22Rv1 (cell line): ENCODE results near the gene DCXR.

Experiments
- ZFX ChIP-seq: fragments of 450-650 bp; IDR thresholded peaks from 2 replicates; pipeline ENCODE4 v1.6.1; 2017; ENCODE audit warnings: antibody characterized with exemption, borderline replicate concordance
- TF ChIP-seq, protein P1 (sequence below): fragments of 450-650 bp; IDR thresholded peaks from 2 replicates; pipeline ENCODE4 v1.5.1; 2017; ENCODE audit warnings: mild to moderate bottlenecking

DNA sequence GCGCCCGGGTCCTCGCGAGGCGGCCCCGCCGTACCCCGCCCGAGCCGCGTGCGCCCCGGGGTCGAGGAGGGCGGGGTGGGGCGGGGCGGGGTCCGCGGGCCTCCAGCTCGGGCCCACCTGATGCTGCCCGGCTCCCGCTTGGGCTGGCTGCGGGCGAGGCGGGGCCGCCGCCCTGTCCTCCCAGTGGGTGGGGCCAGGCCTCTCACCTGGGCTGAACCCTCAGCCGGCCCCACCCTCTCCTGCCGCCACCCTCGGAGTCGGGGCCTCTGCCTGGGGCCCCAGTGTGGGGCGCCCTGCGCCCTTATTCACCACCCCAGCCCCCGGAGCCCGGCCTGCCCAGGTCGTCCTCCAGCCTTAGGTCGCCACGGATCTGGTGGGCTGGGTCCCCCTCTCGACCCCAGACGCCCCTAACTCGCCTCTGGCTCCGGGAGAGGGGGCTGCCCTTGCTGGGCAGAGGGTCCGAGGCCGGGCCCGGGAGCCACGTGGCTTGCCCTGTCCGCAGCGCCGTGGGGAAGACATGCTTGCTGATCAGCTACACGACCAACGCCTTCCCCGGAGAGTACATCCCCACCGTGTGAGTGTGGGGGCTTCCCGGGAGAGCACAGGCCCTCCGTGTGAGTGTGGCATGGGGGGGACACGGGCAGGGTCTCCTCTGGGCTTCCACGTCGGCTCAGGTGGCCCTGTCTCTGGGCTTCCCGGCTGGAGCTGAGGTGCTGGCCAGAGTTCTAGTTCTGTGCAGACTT lies 5.4 kb downstream of the DCXR start:
- TF ChIP-seq ZFX: no peak
- TF ChIP-seq, protein P1, sequence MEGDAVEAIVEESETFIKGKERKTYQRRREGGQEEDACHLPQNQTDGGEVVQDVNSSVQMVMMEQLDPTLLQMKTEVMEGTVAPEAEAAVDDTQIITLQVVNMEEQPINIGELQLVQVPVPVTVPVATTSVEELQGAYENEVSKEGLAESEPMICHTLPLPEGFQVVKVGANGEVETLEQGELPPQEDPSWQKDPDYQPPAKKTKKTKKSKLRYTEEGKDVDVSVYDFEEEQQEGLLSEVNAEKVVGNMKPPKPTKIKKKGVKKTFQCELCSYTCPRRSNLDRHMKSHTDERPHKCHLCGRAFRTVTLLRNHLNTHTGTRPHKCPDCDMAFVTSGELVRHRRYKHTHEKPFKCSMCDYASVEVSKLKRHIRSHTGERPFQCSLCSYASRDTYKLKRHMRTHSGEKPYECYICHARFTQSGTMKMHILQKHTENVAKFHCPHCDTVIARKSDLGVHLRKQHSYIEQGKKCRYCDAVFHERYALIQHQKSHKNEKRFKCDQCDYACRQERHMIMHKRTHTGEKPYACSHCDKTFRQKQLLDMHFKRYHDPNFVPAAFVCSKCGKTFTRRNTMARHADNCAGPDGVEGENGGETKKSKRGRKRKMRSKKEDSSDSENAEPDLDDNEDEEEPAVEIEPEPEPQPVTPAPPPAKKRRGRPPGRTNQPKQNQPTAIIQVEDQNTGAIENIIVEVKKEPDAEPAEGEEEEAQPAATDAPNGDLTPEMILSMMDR: no peak
